GM21360 (cell line): ENCODE data around the gene SYNE1.

Experiments
- ATAC-seq: cut with Tn5 transposase; IDR thresholded peaks from one replicate; pipeline ENCODE4 v1.9.1; 2021; ENCODE audit warnings: mild to moderate bottlenecking, moderate library complexity; ENCODE audit not compliant: unreplicated experiment

Gene SYNE1

GRCh38 chr6:152295346-152295745 is 341.8 kb downstream of the SYNE1 start:
- ATAC-seq = no peak

GRCh38 chr6:152293404-152293803 is 343.8 kb downstream of the SYNE1 start:
- ATAC-seq = no peak

GRCh38 chr6:152292555-152292954 is 344.6 kb downstream of the SYNE1 start:
- ATAC-seq = no peak

- ATAC-seq = no peak
Observed at GRCh38 chr6:152290693-152291092, 346.5 kb downstream of the SYNE1 start.

- no peak for ATAC-seq
Observed at GRCh38 chr6:152277826-152278329, 359.3 kb downstream of the SYNE1 start.

GRCh38 chr6:152273638-152274037 is 363.5 kb downstream of the SYNE1 start:
- ATAC-seq = no peak

- ATAC-seq = no peak
Observed at GRCh38 chr6:152273002-152273401, 364.2 kb downstream of the SYNE1 start.

GRCh38 chr6:152272486-152272885 is 364.7 kb downstream of the SYNE1 start:
- no peak for ATAC-seq

GRCh38 chr6:152271776-152272464 is 365.2 kb downstream of the SYNE1 start:
- peak; percentile 82 for ATAC-seq

- no peak for ATAC-seq
Observed at GRCh38 chr6:152270301-152270925, 366.7 kb downstream of the SYNE1 start.

GRCh38 chr6:152268846-152269442 is 368.2 kb downstream of the SYNE1 start:
- ATAC-seq = no peak

GRCh38 chr6:152267967-152268845 is 369.0 kb downstream of the SYNE1 start:
- ATAC-seq = no peak

- ATAC-seq = no peak
Observed at GRCh38 chr6:152265651-152266050, 371.5 kb downstream of the SYNE1 start.

GRCh38 chr6:152263582-152263981 is 373.6 kb downstream of the SYNE1 start:
- no peak for ATAC-seq

- ATAC-seq = no peak
Observed at GRCh38 chr6:152261179-152261578, 376.0 kb downstream of the SYNE1 start.

- no peak for ATAC-seq
Observed at GRCh38 chr6:152259234-152259633, 377.9 kb downstream of the SYNE1 start.

- ATAC-seq = no peak
Observed at GRCh38 chr6:152257581-152257980, 379.6 kb downstream of the SYNE1 start.

GRCh38 chr6:152250127-152250526 is 387.0 kb downstream of the SYNE1 start:
- ATAC-seq = no peak

GRCh38 chr6:152248980-152249379 is 388.2 kb downstream of the SYNE1 start:
- no peak for ATAC-seq

GRCh38 chr6:152246554-152247337 is 390.4 kb downstream of the SYNE1 start:
- no peak for ATAC-seq
